Motor neuron (in vitro differentiated cells): Measurements from ENCODE around the gene TSPAN17. TPM values are rescaled to one million over a fixed set of nuclear protein-coding genes. Genes with fewer than 3 reads are reported as not detected.

Experiments
- ATAC-seq, 8 experiments: fragments of 200-7000 bp; cut with Tn5 transposase; replicated peaks in 6 of 8; 2 replicates each; pipeline ENCODE4 v1.8.0; 2021; ENCODE audit warnings: mild to moderate bottlenecking in 8 of 8, moderate library complexity in 8 of 8
- H3K27ac ChIP-seq, 2 donors: fragments of 250-450 bp; sonication (Bioruptor Pico); 2 replicates each; pipeline ENCODE4 v1.9.0; 2021; ENCODE audit warnings: antibody characterized with exemption in 2 of 2, mild to moderate bottlenecking in 2 of 2, moderate library complexity in 1 of 2
- H3K4me1 ChIP-seq, 2 donors: fragments of 250-450 bp; sonication (Bioruptor Pico); replicated peaks in 1 of 2; 2 replicates each; pipeline ENCODE4 v1.6.1; 2021; ENCODE audit warnings: antibody characterized with exemption in 2 of 2, mild to moderate bottlenecking in 2 of 2, moderate library complexity in 1 of 2
- H3K4me3 ChIP-seq, 5 donors: fragments of 250-450 bp; sonication (Bioruptor Pico); 2 replicates each; pipeline ENCODE4 v1.9.0; 2021; ENCODE audit warnings: antibody characterized with exemption in 5 of 5, mild to moderate bottlenecking in 5 of 5, moderate library complexity in 4 of 5
- WGBS, 10 experiments: fragments of 450-650 bp; shearing (Covaris generic); methylation state at CpG; one replicate each; pipeline ENCODE4 v1.0.0; 2022; 5-methylcytosine and 5-hydroxymethylcytosine counted together
- in situ Hi-C, 9 experiments: fragments of 400-800 bp; cut with MboI; loops; one replicate each; pipeline ENCODE4 v1.15.0; 2021; ENCODE audit warnings: low sequenced_read_pairs in 9 of 9, low pct_unique_long_range_greater_than_20kb in 2 of 9; ENCODE audit not compliant: unreplicated experiment in 9 of 9
- total RNA-seq, 8 experiments: library from RNA; unstranded; fragments of 300-600 nt; gene quantifications; 2 replicates each; pipeline versions ENCODE4 v1.2.3 to v1.2.4, GENCODE V29; 2022

Gene TSPAN17
- total RNA-seq, 8 experiments from 2014 or later = 16.5 to 62.7 (median 25.1) TPM

GRCh38 chr5:176646707-176647029 lies 616 bp upstream of the TSPAN17 start:
- peak overlapping the region; percentile 67 to 69 for H3K27ac ChIP-seq
- peaks cover 10 to 14% of the 10 kb centered on the region in 2 donors for H3K4me1 ChIP-seq
- H3K4me3 ChIP-seq = peak overlapping the region; percentile 17 to 59 (median 26)
- in situ Hi-C loops = loop anchor here in 1 of 9 experiments (25.0 kb wide), 1 partner anchor 909 kb away; no protein-coding TSS in a partner anchor
- ATAC-seq = peak in 1 of 8 experiments; percentile 0
- WGBS, 10 experiments = 11 to 29% methylated on average over 4 to 6 of the region's 11 CpGs; no CpG with 5 or more reads in 8 of the 10 experiments

DNA sequence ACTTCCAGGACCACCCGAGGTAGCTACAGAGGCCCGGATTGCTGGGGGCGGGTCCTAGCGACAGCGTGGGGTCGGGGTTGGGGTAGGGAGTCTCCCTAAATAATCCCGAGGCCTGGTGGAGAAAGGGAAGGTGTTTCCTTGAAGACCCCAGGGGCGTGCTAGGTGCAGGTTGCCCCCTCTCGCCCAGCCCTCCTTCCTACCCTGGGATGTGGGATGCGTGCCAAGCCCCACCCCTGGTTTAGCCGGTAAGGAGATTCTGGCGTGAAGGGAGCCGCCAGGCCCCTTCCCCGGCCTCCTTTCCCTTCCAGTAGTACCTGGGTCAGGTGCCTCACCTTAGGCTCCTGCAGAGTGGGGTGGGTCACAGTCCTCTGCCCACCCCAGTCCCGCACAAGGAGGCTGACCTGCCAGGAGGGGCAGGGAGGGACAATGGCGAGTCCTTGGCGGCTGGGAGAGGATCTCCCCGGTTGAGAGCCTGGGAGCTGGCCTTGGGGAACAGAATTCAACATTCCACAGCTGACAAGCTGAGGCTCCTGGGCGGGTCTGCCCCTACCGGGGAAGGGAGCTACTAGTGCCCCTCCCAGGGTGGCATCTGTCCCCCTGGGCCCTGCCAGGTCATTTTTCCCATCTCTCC lies 674 bp downstream of the TSPAN17 start:
- in situ Hi-C loops = loop anchor here in 1 of 9 experiments (25.0 kb wide), 1 partner anchor 911 kb away; no protein-coding TSS in a partner anchor
- Histone ChIP-seq H3K27ac (no peak overlapping the region), H3K4me1 (peaks cover 10 to 14% of the 10 kb centered on the region in 2 donors), H3K4me3 (peak overlapping the region; percentile 43 to 59 (median 49))
- WGBS, 10 experiments = 0 to 52% (median 0%) methylated on average over 1 to 2 of the region's 20 CpGs; no CpG with 5 or more reads in 6 of the 10 experiments
- ATAC-seq = peak in 3 of 8 experiments; percentile 5 to 15 (median 5)

DNA sequence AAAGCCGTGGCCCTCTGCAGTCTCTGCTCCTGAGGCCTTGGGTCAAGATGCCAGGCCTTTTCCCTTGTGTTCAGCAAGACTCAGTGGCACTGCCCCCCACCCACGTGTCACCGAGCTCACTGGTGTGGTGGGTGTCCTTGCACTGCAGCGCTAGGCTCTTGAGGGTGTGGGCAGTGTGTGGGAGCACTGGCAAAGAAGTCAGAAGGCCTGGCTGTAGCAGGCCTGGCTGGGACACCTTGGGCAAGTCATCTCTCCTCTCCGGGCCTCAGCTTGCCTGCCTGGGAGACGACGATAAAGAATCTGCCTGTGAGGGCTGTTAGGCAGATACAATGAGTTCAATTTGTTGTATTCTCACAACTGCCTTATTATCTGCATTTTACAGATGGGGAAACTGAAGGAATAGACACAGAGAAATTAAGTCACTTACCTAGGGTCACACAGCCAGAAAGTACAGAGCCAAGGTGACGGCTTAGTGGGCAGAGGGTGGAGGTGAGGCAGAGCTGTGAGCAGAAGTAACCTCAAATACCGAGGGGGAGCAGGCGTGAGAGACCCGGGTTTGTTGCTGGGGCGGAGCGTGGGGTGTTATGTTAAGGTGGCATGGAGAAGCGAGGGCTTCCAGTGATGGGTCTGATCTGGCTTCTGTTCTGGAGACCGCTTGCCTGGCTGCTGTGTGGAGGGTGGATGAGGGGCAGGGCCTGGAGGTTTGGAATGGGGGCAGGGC lies 1.4 kb downstream of the TSPAN17 start:
- Histone ChIP-seq H3K4me1 (peaks cover 10 to 14% of the 10 kb centered on the region in 2 donors), H3K4me3 (peak overlapping the region; percentile 43 to 59 (median 49)), H3K27ac (no peak overlapping the region)
- ATAC-seq = no peak
- in situ Hi-C loops = loop anchor here in 1 of 9 experiments (25.0 kb wide), 1 partner anchor 911 kb away; no protein-coding TSS in a partner anchor
- 13 to 90% (median 80%) methylated on average over 2 to 14 of the region's 15 CpGs; no CpG with 5 or more reads in 4 of the 10 experiments for WGBS, 10 experiments

DNA sequence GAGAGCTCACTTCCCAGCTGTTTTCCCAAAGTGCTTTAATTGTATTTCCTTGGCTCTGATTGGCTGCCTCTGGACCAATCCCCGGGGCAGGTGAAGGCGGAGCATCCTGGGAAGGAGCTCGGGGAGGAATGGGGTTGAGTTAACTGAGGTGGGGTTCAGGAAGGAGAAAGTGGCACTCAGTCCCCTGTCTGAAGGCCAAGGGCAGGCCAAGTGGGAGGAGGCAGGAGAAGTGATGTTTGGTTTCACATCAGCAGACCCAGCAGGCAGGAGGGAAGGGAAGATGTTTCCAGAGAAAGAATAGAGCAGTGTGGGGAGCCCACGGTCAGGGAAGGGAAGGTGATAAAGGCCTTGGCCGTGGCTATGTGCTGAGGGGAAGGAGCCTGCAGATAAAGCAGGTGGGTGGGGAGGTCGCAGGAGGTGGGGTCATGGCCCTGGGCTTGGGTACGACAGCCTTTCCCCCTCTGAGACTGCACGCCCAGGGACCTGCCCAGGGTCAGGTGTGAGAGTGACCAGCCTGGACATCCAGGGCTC lies 3.1 kb downstream of the TSPAN17 start:
- H3K4me1 ChIP-seq = peaks cover 10 to 14% of the 10 kb centered on the region in 2 donors
- no peak overlapping the region for H3K4me3 ChIP-seq
- ATAC-seq = no peak
- WGBS, 10 experiments = 46 to 95% (median 64%) methylated on average over 3 to 7 of the region's 8 CpGs; no CpG with 5 or more reads in 2 of the 10 experiments
- in situ Hi-C loops = loop anchor here in 6 of 9 experiments (25.0 kb wide), 3 partner anchors 262 to 462 kb away; no protein-coding TSS in a partner anchor
- no peak overlapping the region for H3K27ac ChIP-seq

DNA sequence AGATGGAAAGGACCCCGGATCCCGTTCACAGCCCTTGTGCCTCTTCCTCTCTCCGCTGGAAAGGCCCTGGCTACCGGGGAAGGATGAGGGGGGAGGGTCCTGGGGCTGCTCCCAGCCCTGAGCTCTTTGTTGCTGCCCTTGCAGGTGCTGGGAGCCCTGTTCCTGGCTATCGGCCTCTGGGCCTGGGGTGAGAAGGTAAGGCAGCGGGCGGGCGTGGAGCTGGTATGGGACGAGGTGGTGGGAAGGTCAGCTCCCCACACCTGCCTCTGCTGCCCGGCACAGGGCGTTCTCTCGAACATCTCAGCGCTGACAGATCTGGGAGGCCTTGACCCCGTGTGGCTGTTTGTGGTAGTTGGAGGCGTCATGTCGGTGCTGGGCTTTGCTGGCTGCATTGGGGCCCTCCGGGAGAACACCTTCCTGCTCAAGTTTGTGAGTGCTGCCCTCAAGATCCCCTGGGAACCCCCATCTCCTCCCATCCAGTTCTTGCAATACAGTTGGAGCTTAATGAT lies 4.2 kb downstream of the TSPAN17 start:
- Histone ChIP-seq H3K27ac (no peak overlapping the region), H3K4me3 (no peak overlapping the region), H3K4me1 (peaks cover 8 to 12% of the 10 kb centered on the region in 2 donors)
- no peak for ATAC-seq
- 42 to 87% (median 64%) methylated on average over 2 to 6 of the region's 17 CpGs; no CpG with 5 or more reads in 6 of the 10 experiments for WGBS, 10 experiments
- in situ Hi-C loops = loop anchor here in 6 of 9 experiments (25.0 kb wide), 3 partner anchors 261 to 461 kb away; no protein-coding TSS in a partner anchor

- H3K4me1 ChIP-seq = peaks cover 5 to 9% of the 10 kb centered on the region in 2 donors
- in situ Hi-C loops = loop anchor here in 6 of 9 experiments (25.0 kb wide), 3 partner anchors 260 to 460 kb away; no protein-coding TSS in a partner anchor
- no peak overlapping the region for H3K27ac ChIP-seq
- no peak overlapping the region for H3K4me3 ChIP-seq
- no peak for ATAC-seq
- WGBS, 10 experiments = 32 to 100% (median 61%) methylated on average over 1 to 6 of the region's 8 CpGs; no CpG with 5 or more reads in 3 of the 10 experiments
These were observed 4.9 kb downstream of the TSPAN17 start for GRCh38 chr5:176652136-176652535.

DNA sequence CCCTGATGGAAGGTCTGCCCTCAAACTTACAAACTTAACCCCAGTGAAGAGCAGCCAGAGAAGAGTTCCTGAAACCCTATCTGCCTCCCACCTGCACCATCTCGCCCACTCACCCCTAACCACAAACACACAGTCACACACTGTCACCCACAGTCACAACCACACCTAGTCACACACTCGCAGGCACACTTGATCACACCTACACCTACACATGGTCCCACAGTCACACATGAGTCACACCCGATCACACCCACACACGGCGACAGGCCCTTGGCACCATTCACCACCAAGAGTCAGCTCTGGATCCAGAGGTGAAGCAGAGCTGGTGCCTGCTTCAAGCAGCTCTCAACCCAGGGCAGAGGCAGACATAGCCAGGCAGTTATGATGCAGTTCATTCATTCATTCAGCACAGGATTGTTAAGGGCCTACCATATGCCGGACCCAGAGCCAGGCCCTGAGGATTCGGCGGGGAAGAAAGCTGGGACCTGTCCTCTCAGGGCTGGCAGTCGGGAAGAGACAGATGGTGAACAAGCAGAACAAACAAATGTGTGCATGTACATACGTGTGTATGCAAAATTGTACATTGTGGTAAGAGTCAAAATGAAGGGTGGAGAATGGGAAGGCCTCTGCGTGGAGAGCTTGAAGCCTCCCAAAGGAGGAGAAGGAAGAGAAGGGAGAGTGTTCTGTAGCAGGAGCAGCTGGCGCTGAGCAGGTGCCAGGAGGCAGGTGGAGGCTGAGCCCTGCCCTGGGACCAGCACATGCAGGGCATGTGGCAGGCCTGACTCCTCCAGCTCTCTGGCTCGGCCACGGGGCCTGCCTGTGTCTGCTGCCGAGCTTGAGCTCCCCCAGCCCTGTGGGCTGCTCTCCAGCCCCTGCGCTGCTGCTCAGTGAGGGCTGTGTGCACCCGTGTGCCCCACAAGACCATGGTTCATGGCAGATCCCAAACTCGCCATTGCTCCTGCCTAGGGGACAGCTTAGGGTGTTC lies 6.4 kb downstream of the TSPAN17 start:
- peak in 3 of 8 experiments; percentile 53 to 86 (median 79) for ATAC-seq
- in situ Hi-C loops = loop anchor here in 6 of 9 experiments (25.0 kb wide), 3 partner anchors 259 to 459 kb away; no protein-coding TSS in a partner anchor
- Histone ChIP-seq H3K27ac (no peak overlapping the region), H3K4me1 (peaks cover 0 to 3% of the 10 kb centered on the region in 2 donors), H3K4me3 (no peak overlapping the region)
- 23 to 100% (median 86%) methylated on average over 1 to 8 of the region's 18 CpGs; no CpG with 5 or more reads in 2 of the 10 experiments for WGBS, 10 experiments

- 54 to 100% (median 91%) methylated on average over 1 to 11 of the region's 14 CpGs; no CpG with 5 or more reads in 6 of the 10 experiments for WGBS, 10 experiments
- Histone ChIP-seq H3K27ac (no peak overlapping the region), H3K4me3 (no peak overlapping the region), H3K4me1 (no peaks in the 10 kb centered on the region)
- peak in 1 of 8 experiments; percentile 6 for ATAC-seq
- in situ Hi-C loops = loop anchor here in 6 of 9 experiments (25.0 kb wide), 3 partner anchors 257 to 457 kb away; no protein-coding TSS in a partner anchor
These were observed 7.6 kb downstream of the TSPAN17 start for GRCh38 chr5:176654856-176655255.

DNA sequence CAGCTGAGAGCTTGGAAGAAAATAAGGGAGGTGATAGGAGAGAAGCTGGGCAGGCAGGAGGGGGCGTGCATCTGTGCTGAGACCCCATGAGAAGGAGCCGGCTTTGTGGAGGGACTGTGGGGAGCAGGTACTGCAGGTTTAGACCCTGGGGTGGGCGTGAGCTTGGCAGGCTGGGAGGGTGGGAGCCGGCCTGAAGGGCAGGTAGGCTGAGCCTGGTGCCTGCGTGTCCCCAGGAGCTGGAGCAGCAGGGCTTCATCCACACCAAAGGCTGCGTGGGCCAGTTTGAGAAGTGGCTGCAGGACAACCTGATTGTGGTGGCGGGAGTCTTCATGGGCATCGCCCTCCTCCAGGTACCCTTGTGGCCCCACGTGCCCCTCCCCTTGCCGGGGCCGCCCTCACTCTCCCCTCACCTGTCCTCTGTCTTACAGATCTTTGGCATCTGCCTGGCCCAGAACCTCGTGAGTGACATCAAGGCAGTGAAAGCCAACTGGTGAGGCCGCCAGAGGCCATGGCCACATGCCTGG lies 9.2 kb downstream of the TSPAN17 start:
- 60 to 100% (median 67%) methylated on average over 1 to 3 of the region's 13 CpGs; no CpG with 5 or more reads in 7 of the 10 experiments for WGBS, 10 experiments
- peaks cover 0 to 2% of the 10 kb centered on the region in 2 donors for H3K4me1 ChIP-seq
- ATAC-seq = no peak
- in situ Hi-C loops = loop anchor here in 6 of 9 experiments (25.0 kb wide), 3 partner anchors 256 to 456 kb away; no protein-coding TSS in a partner anchor
- H3K4me3 ChIP-seq = no peak overlapping the region
- no peak overlapping the region for H3K27ac ChIP-seq

DNA sequence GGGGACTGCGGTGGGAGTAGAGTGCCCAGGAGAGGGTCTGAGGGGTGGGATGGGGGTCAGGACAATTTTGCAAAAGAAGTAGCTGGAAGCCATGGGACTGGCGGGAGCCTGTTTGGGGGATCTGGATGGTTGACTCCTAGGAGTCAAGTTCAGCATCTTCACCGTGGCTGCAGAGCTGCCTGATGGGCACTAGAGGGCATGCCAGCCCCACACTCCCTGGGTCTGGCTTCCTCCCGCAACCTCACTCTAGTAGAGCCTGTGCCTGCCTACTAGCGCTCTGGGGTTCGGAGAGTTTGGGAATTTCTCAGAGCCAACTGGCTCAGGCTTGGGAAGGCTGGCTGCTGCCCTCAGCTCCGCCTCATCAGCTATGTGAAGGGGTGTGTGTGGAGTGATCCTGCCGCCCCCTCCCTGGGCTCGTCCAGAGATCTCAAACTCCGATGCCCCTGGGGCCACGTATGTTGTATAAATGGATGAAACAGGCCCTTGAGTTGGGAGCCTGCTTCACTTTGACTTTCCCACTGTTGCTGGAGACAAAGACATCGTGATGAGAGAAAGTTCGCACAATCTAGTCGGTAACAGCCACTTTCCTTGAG lies 10.8 kb downstream of the TSPAN17 start:
- H3K27ac ChIP-seq = no peak overlapping the region
- 34 to 83% (median 46%) methylated on average over 1 to 6 of the region's 14 CpGs; no CpG with 5 or more reads in 5 of the 10 experiments for WGBS, 10 experiments
- in situ Hi-C loops = loop anchor here in 6 of 9 experiments (25.0 kb wide), 3 partner anchors 254 to 454 kb away; no protein-coding TSS in a partner anchor

More for the DNA sequence above, 10.8 kb downstream of the TSPAN17 start:
- no peak overlapping the region for H3K4me3 ChIP-seq
- ATAC-seq = peak; percentile 38 to 79 (median 70)
- H3K4me1 ChIP-seq = peaks cover 0 to 2% of the 10 kb centered on the region in 2 donors
